Body of pancreas (tissue), 4 donors: ENCODE results near the gene UBAC1.

Source experiments
- POLR2A ChIP-seq, 3 donors: fragments of 450-650 bp; IDR thresholded peaks; one replicate each; pipeline ENCODE4 v1.6.1; 2016; ENCODE audit warnings: antibody characterized with exemption in 3 of 3, mild to moderate bottlenecking in 2 of 3
- TF ChIP-seq, protein P1 (sequence below), 7 experiments: fragments of 450-650 bp in 4 of 7; fragments of 200-600 bp in 3 of 7; sonication (generic) in 3 of 7; IDR thresholded peaks; one replicate each; pipeline ENCODE4 v1.5.1; 2016 to 2019; ENCODE audit warnings: antibody characterized with exemption in 7 of 7

DNA sequence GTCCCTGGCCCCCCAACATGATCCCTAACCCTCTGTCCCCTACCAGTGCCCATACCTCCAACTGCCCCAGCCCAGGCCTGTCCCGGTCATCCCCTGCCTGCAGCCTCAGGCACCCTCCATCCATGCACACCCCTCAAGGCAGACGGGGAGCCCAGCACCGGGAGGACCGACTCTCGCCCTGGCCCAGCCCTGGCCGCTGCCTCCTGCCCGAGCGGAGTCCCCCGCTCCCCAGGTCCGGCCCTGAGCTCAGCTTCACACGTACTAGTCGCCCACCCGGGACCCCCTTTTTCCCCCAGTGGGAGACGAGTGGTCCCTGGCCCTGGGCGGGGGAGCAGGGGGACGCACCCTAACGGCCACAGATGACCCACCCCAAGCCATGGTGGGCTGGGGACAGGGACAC, 49.0 kb upstream of the UBAC1 start:
- TF ChIP-seq POLR2A (IDR thresholded peaks at IDR 0.05), result no peak
- TF ChIP-seq, protein P1, sequence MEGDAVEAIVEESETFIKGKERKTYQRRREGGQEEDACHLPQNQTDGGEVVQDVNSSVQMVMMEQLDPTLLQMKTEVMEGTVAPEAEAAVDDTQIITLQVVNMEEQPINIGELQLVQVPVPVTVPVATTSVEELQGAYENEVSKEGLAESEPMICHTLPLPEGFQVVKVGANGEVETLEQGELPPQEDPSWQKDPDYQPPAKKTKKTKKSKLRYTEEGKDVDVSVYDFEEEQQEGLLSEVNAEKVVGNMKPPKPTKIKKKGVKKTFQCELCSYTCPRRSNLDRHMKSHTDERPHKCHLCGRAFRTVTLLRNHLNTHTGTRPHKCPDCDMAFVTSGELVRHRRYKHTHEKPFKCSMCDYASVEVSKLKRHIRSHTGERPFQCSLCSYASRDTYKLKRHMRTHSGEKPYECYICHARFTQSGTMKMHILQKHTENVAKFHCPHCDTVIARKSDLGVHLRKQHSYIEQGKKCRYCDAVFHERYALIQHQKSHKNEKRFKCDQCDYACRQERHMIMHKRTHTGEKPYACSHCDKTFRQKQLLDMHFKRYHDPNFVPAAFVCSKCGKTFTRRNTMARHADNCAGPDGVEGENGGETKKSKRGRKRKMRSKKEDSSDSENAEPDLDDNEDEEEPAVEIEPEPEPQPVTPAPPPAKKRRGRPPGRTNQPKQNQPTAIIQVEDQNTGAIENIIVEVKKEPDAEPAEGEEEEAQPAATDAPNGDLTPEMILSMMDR (IDR thresholded peaks at IDR 0.05), result no peak
